Liver (tissue), 9 donors: Measurements from ENCODE around the gene ARRDC3. TPM values are rescaled to one million over a fixed set of nuclear protein-coding genes. Genes with fewer than 3 reads are reported as not detected.

Experiments used
- DNase-seq: peaks from one replicate; pipeline ENCODE4 v3.0.0-alpha.2; 2017; ENCODE audit warnings: low spot score
- H3K27ac ChIP-seq, 2 donors: one replicate each; pipeline ENCODE4 v1.7.0; 2013; ENCODE audit warnings: inconsistent platforms in 2 of 2, low read length in 2 of 2, control low read depth in 1 of 2, low read depth in 1 of 2, mild to moderate bottlenecking in 1 of 2
- H3K27me3 ChIP-seq, 4 donors: one replicate each; pipeline versions ENCODE4 v1.6.1 to v1.7.0; 2013; ENCODE audit warnings: low read length in 3 of 4, inconsistent platforms in 1 of 4, mild to moderate bottlenecking in 1 of 4, moderate library complexity in 1 of 4; ENCODE audit not compliant: control insufficient read depth in 4 of 4, insufficient read depth in 4 of 4
- H3K36me3 ChIP-seq, 4 donors: one replicate each; pipeline versions ENCODE4 v1.6.1 to v1.7.0; 2013; ENCODE audit warnings: low read length in 3 of 4, mild to moderate bottlenecking in 3 of 4, low read depth in 1 of 4, moderate library complexity in 1 of 4; ENCODE audit not compliant: control insufficient read depth in 4 of 4, insufficient read depth in 3 of 4
- H3K4me1 ChIP-seq, 4 donors: one replicate each; pipeline versions ENCODE4 v1.6.1 to v1.7.0; 2013; ENCODE audit warnings: low read length in 3 of 4, mild to moderate bottlenecking in 3 of 4, moderate library complexity in 1 of 4; ENCODE audit not compliant: control insufficient read depth in 4 of 4, insufficient read depth in 4 of 4
- H3K4me3 ChIP-seq, 3 donors: one replicate each; pipeline versions ENCODE4 v1.6.1 to v1.7.0; 2013; ENCODE audit warnings: low read length in 3 of 3, control low read depth in 1 of 3, low read depth in 1 of 3, mild to moderate bottlenecking in 1 of 3
- H3K9ac ChIP-seq, 2 donors: one replicate each; pipeline ENCODE4 v1.7.0; 2013; ENCODE audit warnings: low read length in 2 of 2, mild to moderate bottlenecking in 2 of 2, moderate library complexity in 2 of 2, control low read depth in 1 of 2, low read depth in 1 of 2
- H3K9me3 ChIP-seq, 4 donors: one replicate each; pipeline versions ENCODE4 v1.6.1 to v1.7.0; 2013; ENCODE audit warnings: low read length in 3 of 4; ENCODE audit not compliant: control insufficient read depth in 4 of 4
- ATF3 ChIP-seq: IDR thresholded peaks from 2 replicates; pipeline ENCODE4 v1.6.1; 2016; ENCODE audit warnings: antibody characterized with exemption
- CTCF ChIP-seq: fragments of 150-350 bp; IDR thresholded peaks from 2 replicates; pipeline ENCODE4 v1.5.1; 2017; ENCODE audit warnings: improper control_type of control experiment, low read depth, low read length; ENCODE audit not compliant: missing input control
- EGR1 ChIP-seq, 2 donors: IDR thresholded peaks; 2 replicates each; pipeline ENCODE4 v1.6.1; 2016 to 2018; ENCODE audit warnings: antibody characterized with exemption in 2 of 2, low read depth in 2 of 2
- FOXA2 ChIP-seq: IDR thresholded peaks from 2 replicates; pipeline ENCODE4 v1.6.1; 2016; ENCODE audit warnings: antibody characterized with exemption
- GABPA ChIP-seq, 2 donors: IDR thresholded peaks in 1 of 2; conservative IDR thresholded peaks in 1 of 2; 2 replicates each; pipeline ENCODE4 v1.6.1; 2016; ENCODE audit warnings: antibody characterized with exemption in 2 of 2, mild to moderate bottlenecking in 1 of 2, moderate library complexity in 1 of 2
- HNF4A ChIP-seq, 2 donors: conservative IDR thresholded peaks; 2 replicates each; pipeline ENCODE4 v1.6.1; 2016; ENCODE audit warnings: antibody characterized with exemption in 2 of 2, mild to moderate bottlenecking in 2 of 2
- HNF4G ChIP-seq: IDR thresholded peaks from 2 replicates; pipeline ENCODE4 v1.6.1; 2016; ENCODE audit warnings: antibody characterized with exemption
- JUND ChIP-seq, 2 donors: IDR thresholded peaks; 2 replicates each; pipeline ENCODE4 v1.6.1; 2016; ENCODE audit warnings: antibody characterized with exemption in 2 of 2
- RAD21 ChIP-seq, 2 donors: IDR thresholded peaks; 2 replicates each; pipeline ENCODE4 v1.6.1; 2016; ENCODE audit warnings: antibody characterized with exemption in 2 of 2, mild to moderate bottlenecking in 2 of 2
- REST ChIP-seq: IDR thresholded peaks from 2 replicates; pipeline ENCODE4 v1.6.1; 2016; ENCODE audit warnings: antibody characterized with exemption, mild to moderate bottlenecking
- RXRA ChIP-seq, 2 donors: IDR thresholded peaks; 2 replicates each; pipeline ENCODE4 v1.6.1; 2017 to 2018; ENCODE audit warnings: antibody characterized with exemption in 2 of 2, mild to moderate bottlenecking in 1 of 2
- TAF1 ChIP-seq: conservative IDR thresholded peaks from 2 replicates; pipeline ENCODE4 v1.6.1; 2016; ENCODE audit warnings: antibody characterized with exemption, mild to moderate bottlenecking
- YY1 ChIP-seq: IDR thresholded peaks from 2 replicates; pipeline ENCODE4 v1.6.1; 2016; ENCODE audit warnings: antibody characterized with exemption, mild to moderate bottlenecking
- WGBS: extraction: QIAGEN DNeasy Blood & Tissue Kit; methylation state at CpG from one replicate; pipeline ENCODE4 v1.1.7; 2013; 5-methylcytosine and 5-hydroxymethylcytosine counted together
- polyA plus RNA-seq, 2 donors: library from polyadenylated mRNA; stranded (reverse) in 1 of 2; unstranded in 1 of 2; fragments of 200-250 nt in 1 of 2; fragments of >200 nt in 1 of 2; fragmentation: Nextera tagmentation in 1 of 2; extraction: Ambion mirVana in 1 of 2; gene quantifications; one replicate each; pipeline versions ENCODE4 v1.2.1 to v1.2.3, GENCODE V29; 2013 to 2015
- total RNA-seq, 2 donors: library from RNA; depleted of rRNA; stranded (reverse); fragments of >200 nt; gene quantifications; one replicate each; pipeline ENCODE4 v1.2.3, GENCODE V29; 2014
- donor health status: healthy.
- donor health status: healthy.
- donor health status: healthy.
- donor health status: healthy.
- donor health status: healthy.

The ARRDC3 gene, protein sequence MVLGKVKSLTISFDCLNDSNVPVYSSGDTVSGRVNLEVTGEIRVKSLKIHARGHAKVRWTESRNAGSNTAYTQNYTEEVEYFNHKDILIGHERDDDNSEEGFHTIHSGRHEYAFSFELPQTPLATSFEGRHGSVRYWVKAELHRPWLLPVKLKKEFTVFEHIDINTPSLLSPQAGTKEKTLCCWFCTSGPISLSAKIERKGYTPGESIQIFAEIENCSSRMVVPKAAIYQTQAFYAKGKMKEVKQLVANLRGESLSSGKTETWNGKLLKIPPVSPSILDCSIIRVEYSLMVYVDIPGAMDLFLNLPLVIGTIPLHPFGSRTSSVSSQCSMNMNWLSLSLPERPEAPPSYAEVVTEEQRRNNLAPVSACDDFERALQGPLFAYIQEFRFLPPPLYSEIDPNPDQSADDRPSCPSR
- total RNA-seq (10 to 100 TPM; 33.3 to 34.7 TPM), polyA plus RNA-seq (10 to 100 TPM in 1 of 2 donors, 1 to 10 TPM in 1; 8.8 to 70.4 TPM)

DNA sequence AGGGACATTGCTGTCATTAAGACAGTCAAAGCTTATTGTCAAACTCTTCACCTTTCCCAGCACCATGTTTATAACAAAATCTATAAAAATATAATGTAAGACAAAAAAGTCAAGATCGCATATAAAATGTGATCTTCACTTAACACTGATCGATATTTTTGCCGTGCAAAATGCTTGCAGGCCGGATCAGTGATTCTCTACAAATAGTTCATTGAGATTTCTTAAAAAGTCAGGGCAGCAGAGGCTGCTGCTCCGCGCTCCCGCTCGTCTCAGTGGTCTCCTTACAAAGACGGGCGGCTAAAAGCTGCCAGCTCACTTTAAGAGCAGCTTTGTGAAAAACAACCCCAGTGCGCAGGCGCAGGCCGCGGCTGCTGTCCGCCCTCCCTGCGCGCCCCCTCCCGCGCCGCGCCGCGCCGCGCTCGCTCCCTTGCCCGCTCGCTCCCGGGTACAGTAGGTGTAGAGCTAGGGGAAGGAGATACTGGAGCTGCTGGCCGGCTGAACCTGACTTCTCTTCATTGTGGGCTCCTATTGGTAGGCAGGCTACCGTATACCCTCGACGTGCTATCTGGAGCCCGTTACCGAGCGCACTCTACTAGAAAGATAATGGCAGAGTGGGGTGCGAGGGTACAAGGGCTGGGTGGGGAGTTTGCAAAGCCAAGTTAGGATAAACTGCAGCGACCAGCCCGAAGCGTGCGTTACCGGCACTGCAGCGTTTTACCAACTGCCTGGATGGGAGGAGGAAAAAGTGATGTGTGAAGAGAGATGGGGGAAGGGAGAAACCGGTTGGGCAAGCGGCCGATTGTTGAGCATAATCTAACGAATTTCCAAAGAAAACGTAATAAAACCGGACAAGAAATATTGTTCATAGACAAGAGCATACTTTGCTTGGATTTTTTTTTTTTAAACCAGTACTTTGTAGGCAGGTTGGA, at the start of gene ARRDC3:
Gene ARRDC3 (minus strand): TSS at position 291 of the 929 bp plus-strand sequence. CDS start 225 bp downstream, at position 66.
- DNase-seq: peak; percentile 96
- WGBS: 2% methylated on average over 49 of the region's 49 CpGs
- H3K9ac ChIP-seq: peak within 1 kb of the TSS; percentile 100
- no peaks in the 10 kb centered on the region for H3K27me3 ChIP-seq
- TF ChIP-seq YY1 (no peak), TAF1 (peak; percentile 100), JUND (IDR thresholded peaks at IDR 0.05) (peak in 1 of 2 donors; percentile 28), HNF4G (no peak), REST (peak; percentile 95), HNF4A (conservative IDR thresholded peaks at IDR 0.05) (peak in 1 of 2 donors; percentile 14), EGR1 (IDR thresholded peaks at IDR 0.05; ENCODE audit: low read depth in 2 of 2) (peak in 1 of 2 donors; percentile 50), RXRA (IDR thresholded peaks at IDR 0.05) (peak; percentile 28 to 46), GABPA (IDR thresholded peaks at IDR 0.05 in 1 of 2, conservative IDR thresholded peaks at IDR 0.05 in 1 of 2) (no peak), CTCF (no peak), ATF3 (peak; percentile 1), RAD21 (IDR thresholded peaks at IDR 0.05) (peak in 1 of 2 donors; percentile 17)
- peaks cover 0 to under 1% (median 0%) of the 10 kb centered on the region in 4 donors for H3K36me3 ChIP-seq
- H3K4me1 ChIP-seq: peaks cover 0 to 11% (median 4%) of the 10 kb centered on the region in 4 donors
- peak within 1 kb of the TSS; percentile 99 to 100 for H3K27ac ChIP-seq
- no peaks in the 10 kb centered on the region for H3K9me3 ChIP-seq
- H3K4me3 ChIP-seq: peak within 1 kb of the TSS; percentile 72 to 97 (median 80)

DNA sequence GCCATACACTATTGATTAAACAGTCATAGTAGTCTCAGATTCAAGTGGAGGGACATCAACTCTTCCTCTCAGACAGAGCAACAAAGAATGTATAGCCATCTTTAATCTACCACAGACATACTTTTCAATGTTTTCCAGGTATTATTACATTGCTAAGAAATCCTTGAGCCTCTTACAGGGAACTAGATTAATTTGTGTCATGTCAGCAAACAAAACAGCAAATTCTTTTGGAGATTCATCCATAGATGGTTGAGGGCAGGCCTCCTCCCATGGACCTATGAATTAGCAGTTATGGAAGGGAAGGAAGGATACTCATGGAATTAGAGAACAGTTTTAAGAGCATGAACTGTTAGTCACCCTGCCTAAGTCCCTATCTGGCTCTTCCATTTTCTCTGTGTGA, 47.8 kb upstream of the ARRDC3 start:
- H3K9me3 ChIP-seq: no peaks in the 10 kb centered on the region
- no peaks in the 10 kb centered on the region for H3K36me3 ChIP-seq
- no peak overlapping the region for H3K9ac ChIP-seq
- H3K27me3 ChIP-seq: no peaks in the 10 kb centered on the region
- no peak for TF ChIP-seq FOXA2
- no peak overlapping the region for H3K27ac ChIP-seq
- no peak overlapping the region for H3K4me3 ChIP-seq
- DNase-seq: no peak
- H3K4me1 ChIP-seq: peaks cover 0 to under 1% (median 0%) of the 10 kb centered on the region in 4 donors
